Measurements from ENCODE around the gene SLC41A2. TPM values are rescaled to one million over a fixed set of nuclear protein-coding genes. Genes with fewer than 3 reads are reported as not detected.
A peak's percentile ranks its signal among the peaks of the same experiment; 100 is the strongest.

SLC41A2 gene
- polyA plus RNA-seq, 2 of the 4 experiments (the other 2 are of a cell fraction) = 14.6 to 14.8 TPM

DNA sequence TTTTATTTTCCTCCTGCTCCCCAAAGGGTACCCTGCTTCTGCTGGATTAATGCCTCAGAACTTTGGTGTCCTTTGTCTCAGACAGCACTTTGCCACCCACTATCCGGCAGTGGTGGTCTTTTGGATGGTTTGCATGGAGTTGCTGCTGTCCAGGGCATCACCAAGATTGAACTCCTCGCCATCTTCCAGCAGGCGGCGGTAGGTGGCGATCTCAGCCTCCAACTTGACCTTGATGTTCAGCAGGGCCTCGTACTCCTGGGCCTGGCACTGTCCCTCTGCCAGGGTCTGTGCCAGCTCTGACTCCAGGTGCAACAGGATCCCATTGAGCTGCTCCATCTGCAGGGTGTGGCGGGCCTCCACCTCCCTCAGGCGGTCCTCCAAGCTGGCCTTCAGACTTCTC lies 18.6 kb upstream of the SLC41A2 start:
- ChIA-PET POLR2A (no interaction called here), CTCF (interaction anchor here (1.1 kb wide), 1 partner anchor 595 kb away, joined by 6 read pairs; no protein-coding TSS in a partner anchor)
- Histone ChIP-seq H3K4me1 (no peaks in the 10 kb centered on the region), H3K4me2 (no peak overlapping the region), H3K4me3 (no peak overlapping the region), H3K9me3 (no peaks in the 10 kb centered on the region), H3K27ac (no peak overlapping the region)
- ATAC-seq (no peak), FAIRE-seq (no peak), DNase-seq (ENCODE audit: low read depth in 1 of 2, low spot score in 1 of 2) (no peak)
- WGBS (ENCODE audit: missing lambda C conversion rate) = 82% methylated on average over 8 of the region's 8 CpGs
- TF ChIP-seq POLR2A (IDR thresholded peaks at IDR 0.05; ENCODE audit: low read length) = 0 out of 2 replicates have a peak, but pooled peaks have one; percentile 13
- no peak for TF ChIP-seq HDAC2 (IDR thresholded peaks at IDR 0.05)

DNA sequence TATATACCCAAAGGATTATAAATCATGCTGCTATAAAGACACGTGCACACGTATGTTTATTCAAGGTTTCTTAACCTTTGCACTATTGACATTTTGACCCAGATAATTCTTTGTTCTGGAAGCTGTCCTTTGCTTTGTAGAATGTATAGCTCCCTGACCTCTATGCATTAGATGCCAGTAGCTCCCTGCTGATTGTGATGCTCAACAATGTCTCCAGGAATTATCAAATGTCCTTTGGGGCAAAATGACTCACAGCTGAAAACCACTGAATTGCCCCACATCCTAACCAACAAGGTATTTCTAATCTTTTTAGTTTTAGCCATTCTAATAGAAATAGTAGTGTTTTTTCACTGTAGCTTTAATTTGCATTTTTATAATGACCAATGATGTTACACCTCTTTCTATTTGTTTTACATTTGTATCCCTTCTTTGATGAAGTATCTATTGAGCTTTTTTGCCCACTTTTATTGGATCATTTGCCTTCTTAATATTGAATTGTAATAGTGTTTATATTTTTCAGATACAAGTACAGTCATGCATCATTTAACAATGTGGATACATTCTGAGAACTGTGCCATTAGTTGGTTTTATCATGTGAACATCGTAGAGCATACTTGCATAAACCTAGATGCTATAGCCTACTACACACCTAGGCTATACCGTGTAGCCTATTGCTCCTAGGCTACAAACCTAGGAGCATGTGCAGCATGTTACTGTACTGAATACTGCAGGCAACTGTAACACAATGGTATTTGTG lies 17.7 kb upstream of the SLC41A2 start:
- Histone ChIP-seq H3K9me3 (no peaks in the 10 kb centered on the region), H3K4me1 (no peaks in the 10 kb centered on the region), H3K4me3 (no peak overlapping the region), H3K27ac (no peak overlapping the region), H3K4me2 (no peak overlapping the region)
- POLR2A ChIA-PET = no interaction called here
- CTCF ChIA-PET = no interaction called here
- ATAC-seq = no peak
- no peak for DNase-seq (ENCODE audit: low read depth in 1 of 2, low spot score in 1 of 2)
- no peak for TF ChIP-seq NPAS2 (CRISPR knock-in tag; IDR thresholded peaks at IDR 0.05; ENCODE audit: borderline replicate concordance)
- no peak for TF ChIP-seq POLR2AphosphoS2 (conservative IDR thresholded peaks at IDR 0.05; ENCODE audit: low read length)
- TF ChIP-seq MAX (IDR thresholded peaks at IDR 0.05) = no peak
- WGBS (ENCODE audit: missing lambda C conversion rate) = 62% methylated on average over 4 of the region's 4 CpGs
- FAIRE-seq = no peak

DNA sequence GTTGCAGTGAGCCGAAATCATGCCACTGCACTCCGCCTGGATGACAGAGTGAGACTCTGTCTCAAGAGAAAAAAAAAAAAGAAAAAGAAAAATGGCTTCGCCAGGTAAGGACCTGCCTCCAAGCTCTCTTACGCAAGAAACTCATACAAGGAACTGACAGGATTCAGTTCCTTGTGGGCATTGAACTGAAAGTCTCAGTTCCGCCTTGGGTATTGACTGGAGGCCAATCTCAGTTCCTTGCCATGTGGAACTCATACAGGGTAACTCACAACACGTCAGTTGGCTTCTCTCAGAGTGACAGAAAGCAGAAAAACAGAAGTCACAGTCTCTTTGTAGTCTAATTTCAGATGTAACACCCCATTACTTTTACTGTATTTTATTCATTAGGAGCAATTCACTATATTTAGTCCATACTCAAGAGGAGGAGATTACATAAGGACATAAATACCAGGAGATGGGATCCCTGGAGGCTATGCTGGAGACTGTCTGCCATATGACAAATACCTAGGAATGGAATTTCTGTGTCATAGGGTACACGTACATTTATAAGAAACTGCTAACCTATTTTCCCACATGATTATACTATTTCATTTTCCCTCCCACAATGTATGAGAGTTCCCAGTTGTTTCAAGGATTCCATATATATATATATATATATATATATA lies 16.7 kb upstream of the SLC41A2 start:
- TF ChIP-seq POLR2AphosphoS2 (conservative IDR thresholded peaks at IDR 0.05; ENCODE audit: low read length) (no peak), CEBPB (IDR thresholded peaks at IDR 0.05) (peak in 1 of 2 experiments; percentile 28; a peak in 1 of 4 replicates)
- CTCF ChIA-PET = interaction anchor here (0.6 to 1.3 kb wide), 2 partner anchors 15 to 288 kb away, joined by 3 to 5 read pairs; no protein-coding TSS in a partner anchor
- Histone ChIP-seq H3K4me3 (no peak overlapping the region), H3K9me3 (no peaks in the 10 kb centered on the region), H3K27ac (no peak overlapping the region), H3K4me2 (no peak overlapping the region), H3K4me1 (no peaks in the 10 kb centered on the region)
- no peak for DNase-seq (ENCODE audit: low read depth in 1 of 2, low spot score in 1 of 2)
- FAIRE-seq = no peak
- POLR2A ChIA-PET = no interaction called here
- WGBS (ENCODE audit: missing lambda C conversion rate) = 81% methylated on average over 7 of the region's 7 CpGs
- ATAC-seq = no peak

- DNase-seq (ENCODE audit: low read depth in 1 of 2, low spot score in 1 of 2) (no peak), ATAC-seq (no peak), FAIRE-seq (no peak)
- ChIA-PET POLR2A (no interaction called here), CTCF (interaction anchor here (0.7 to 1.3 kb wide), 2 partner anchors 14 to 840 kb away, joined by 3 to 5 read pairs; no protein-coding TSS in a partner anchor)
- Histone ChIP-seq H3K9me3 (no peaks in the 10 kb centered on the region), H3K4me1 (no peaks in the 10 kb centered on the region), H3K4me3 (no peak overlapping the region), H3K4me2 (no peak overlapping the region), H3K27ac (no peak overlapping the region)
- TF ChIP-seq PBX3 (IDR thresholded peaks at IDR 0.05) = no peak
- 78% methylated on average over 5 of the region's 5 CpGs for WGBS (ENCODE audit: missing lambda C conversion rate)
Measured at GRCh38 chr12:104973250-104973649, 15.2 kb upstream of the SLC41A2 start.

DNA sequence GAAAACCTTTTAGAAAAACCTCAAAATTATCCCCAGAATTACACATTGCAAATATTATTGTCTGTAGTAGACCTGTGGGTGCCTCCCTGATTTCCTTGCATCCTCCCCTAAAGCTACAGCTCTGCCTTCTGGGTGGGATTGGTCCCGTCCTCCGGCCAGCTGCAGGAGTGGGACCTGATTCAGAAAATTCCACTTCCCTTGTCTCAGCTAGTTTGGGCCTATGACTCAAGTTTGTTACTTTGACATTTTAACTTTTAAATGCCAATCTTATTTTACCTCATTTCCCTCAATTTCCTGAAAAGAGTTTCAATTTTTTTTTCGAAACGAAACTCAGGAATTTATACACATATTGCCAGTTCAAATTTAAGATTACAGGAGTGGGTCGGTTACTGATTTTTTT lies 13.2 kb upstream of the SLC41A2 start:
- H3K4me1 ChIP-seq = no peaks in the 10 kb centered on the region
- TF ChIP-seq GATA3 (IDR thresholded peaks at IDR 0.05; ENCODE audit: borderline replicate concordance) = no peak
- TF ChIP-seq, protein P1, sequence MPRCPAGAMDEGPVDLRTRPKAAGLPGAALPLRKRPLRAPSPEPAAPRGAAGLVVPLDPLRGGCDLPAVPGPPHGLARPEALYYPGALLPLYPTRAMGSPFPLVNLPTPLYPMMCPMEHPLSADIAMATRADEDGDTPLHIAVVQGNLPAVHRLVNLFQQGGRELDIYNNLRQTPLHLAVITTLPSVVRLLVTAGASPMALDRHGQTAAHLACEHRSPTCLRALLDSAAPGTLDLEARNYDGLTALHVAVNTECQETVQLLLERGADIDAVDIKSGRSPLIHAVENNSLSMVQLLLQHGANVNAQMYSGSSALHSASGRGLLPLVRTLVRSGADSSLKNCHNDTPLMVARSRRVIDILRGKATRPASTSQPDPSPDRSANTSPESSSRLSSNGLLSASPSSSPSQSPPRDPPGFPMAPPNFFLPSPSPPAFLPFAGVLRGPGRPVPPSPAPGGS (IDR thresholded peaks at IDR 0.05) = no peak
- TF ChIP-seq CBX2 (IDR thresholded peaks at IDR 0.05; ENCODE audit: borderline replicate concordance, low read depth) = no peak
- no peak for TF ChIP-seq ATOH8 (CRISPR knock-in tag; IDR thresholded peaks at IDR 0.05; ENCODE audit: low read depth)
- no peak for TF ChIP-seq POLR2A (IDR thresholded peaks at IDR 0.05; ENCODE audit: low read length)
- TF ChIP-seq EHMT2 (IDR thresholded peaks at IDR 0.05; ENCODE audit: low read depth) = no peak
- no peak for TF ChIP-seq JUN (IDR thresholded peaks at IDR 0.05)
- no peak for TF ChIP-seq ESRRA (IDR thresholded peaks at IDR 0.05; ENCODE audit: borderline replicate concordance, low read length)
- TF ChIP-seq, protein P2, sequence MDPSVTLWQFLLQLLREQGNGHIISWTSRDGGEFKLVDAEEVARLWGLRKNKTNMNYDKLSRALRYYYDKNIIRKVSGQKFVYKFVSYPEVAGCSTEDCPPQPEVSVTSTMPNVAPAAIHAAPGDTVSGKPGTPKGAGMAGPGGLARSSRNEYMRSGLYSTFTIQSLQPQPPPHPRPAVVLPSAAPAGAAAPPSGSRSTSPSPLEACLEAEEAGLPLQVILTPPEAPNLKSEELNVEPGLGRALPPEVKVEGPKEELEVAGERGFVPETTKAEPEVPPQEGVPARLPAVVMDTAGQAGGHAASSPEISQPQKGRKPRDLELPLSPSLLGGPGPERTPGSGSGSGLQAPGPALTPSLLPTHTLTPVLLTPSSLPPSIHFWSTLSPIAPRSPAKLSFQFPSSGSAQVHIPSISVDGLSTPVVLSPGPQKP (IDR thresholded peaks at IDR 0.05; ENCODE audit: low read depth, low read length) = no peak
- no peak for TF ChIP-seq CBX8 (IDR thresholded peaks at IDR 0.05)
- WGBS (ENCODE audit: missing lambda C conversion rate) = 90% methylated on average over 5 of the region's 5 CpGs
- no peak overlapping the region for H3K27ac ChIP-seq
- CTCF ChIA-PET = interaction anchor here (0.6 to 1.9 kb wide), 3 partner anchors 12 to 589 kb away, joined by 3 to 6 read pairs (median 5); no protein-coding TSS in a partner anchor
- POLR2A ChIA-PET = interaction anchor here (0.7 kb wide), 1 partner anchor 15 kb away, joined by 3 read pairs; the partner anchor contains the start of gene NOPCHAP1
- no peak for ATAC-seq
- H3K4me2 ChIP-seq = no peak overlapping the region
- no peak for FAIRE-seq
- no peaks in the 10 kb centered on the region for H3K9me3 ChIP-seq
- no peak overlapping the region for H3K4me3 ChIP-seq
- no peak for DNase-seq (ENCODE audit: low read depth in 1 of 2, low spot score in 1 of 2)
